Astrocyte of the cerebellum (primary cell): ENCODE data around the gene ATAD2B.

ENCODE experiments used
- DNase-seq: peaks from one replicate; pipeline ENCODE4 v3.0.0-alpha.2; 2011; ENCODE audit warnings: low read depth
- H3K4me3 ChIP-seq: 2 replicates; pipeline ENCODE4 v1.5.1; 2011; ENCODE audit warnings: mild to moderate bottlenecking, low read depth, low read length, moderate library complexity
- CTCF ChIP-seq: IDR thresholded peaks from 2 replicates; pipeline ENCODE4 v1.5.1; 2012; ENCODE audit warnings: low read length, low read depth, moderate library complexity, mild to moderate bottlenecking; ENCODE audit errors: missing control alignments
- in situ Hi-C: cut with HindIII; loops from 2 replicates; pipeline ENCODE4 v1.10.0; 2017; ENCODE audit warnings: low sequenced_read_pairs

The ATAD2B gene

GRCh38 chr2:23835423-23835822 is 91.5 kb downstream of the ATAD2B start:
- no peak for DNase-seq
- TF ChIP-seq CTCF, result no peak
- no peak overlapping the region for H3K4me3 ChIP-seq
- in situ Hi-C loops, result no loop called here

- DNase-seq, result no peak
- no peak overlapping the region for H3K4me3 ChIP-seq
- in situ Hi-C loops, result loop anchor here (5.0 kb wide), 1 partner anchor 238 kb away; no protein-coding TSS in a partner anchor
- no peak for TF ChIP-seq CTCF
These were observed 97.9 kb downstream of the ATAD2B start for GRCh38 chr2:23828986-23829385.

- DNase-seq, result no peak
- in situ Hi-C loops, result loop anchor here (5.0 kb wide), 1 partner anchor 239 kb away; no protein-coding TSS in a partner anchor
- TF ChIP-seq CTCF, result no peak
- no peak overlapping the region for H3K4me3 ChIP-seq
These were observed 98.5 kb downstream of the ATAD2B start for GRCh38 chr2:23828256-23828980.

- in situ Hi-C loops, result loop anchor here (5.0 kb wide), 1 partner anchor 240 kb away; no protein-coding TSS in a partner anchor
- no peak for DNase-seq
- no peak for TF ChIP-seq CTCF
- H3K4me3 ChIP-seq, result no peak overlapping the region
These were observed 99.6 kb downstream of the ATAD2B start for GRCh38 chr2:23827287-23827686.

GRCh38 chr2:23826771-23827170 is 100.2 kb downstream of the ATAD2B start:
- no peak for DNase-seq
- TF ChIP-seq CTCF, result no peak
- in situ Hi-C loops, result loop anchor here (5.0 kb wide), 1 partner anchor 241 kb away; no protein-coding TSS in a partner anchor
- H3K4me3 ChIP-seq, result no peak overlapping the region

GRCh38 chr2:23826040-23826439 is 100.9 kb downstream of the ATAD2B start:
- no peak for TF ChIP-seq CTCF
- in situ Hi-C loops, result loop anchor here (5.0 kb wide), 1 partner anchor 241 kb away; no protein-coding TSS in a partner anchor
- H3K4me3 ChIP-seq, result no peak overlapping the region
- DNase-seq, result no peak
